MM.1S (cell line): ENCODE measurements around the gene RHOH.
"Not testable (repeated sequence)": the region's sequence is repeated elsewhere in the genome, so short reads cannot be mapped to it uniquely, and the experiment has no call there.

Experiments
- DNase-seq: peaks from one replicate; pipeline ENCODE4 v3.0.0-alpha.2; 2015
- H2AFZ ChIP-seq: fragments of 300-600 bp; sonication (generic); 2 replicates; pipeline ENCODE4 v1.6.0; 2016; ENCODE audit warnings: antibody characterized with exemption, low read length
- H3F3A ChIP-seq: fragments of 300-600 bp; sonication (generic); 2 replicates; pipeline ENCODE4 v1.6.1; 2016; ENCODE audit warnings: mild to moderate bottlenecking, antibody characterized with exemption, low read length, moderate library complexity, mixed read lengths; ENCODE audit not compliant: insufficient read depth
- H3K27ac ChIP-seq: fragments of 300-600 bp; sonication (generic); 2 replicates; pipeline ENCODE4 v1.5.1; 2016; ENCODE audit warnings: mild to moderate bottlenecking, low read length
- H3K27me3 ChIP-seq: fragments of 300-600 bp; sonication (generic); replicated peaks from 2 replicates; pipeline ENCODE4 v1.6.0; 2016; ENCODE audit warnings: low read length; ENCODE audit not compliant: insufficient read depth
- H3K36me3 ChIP-seq: fragments of 300-600 bp; sonication (generic); replicated peaks from 2 replicates; pipeline ENCODE4 v1.6.1; 2016; ENCODE audit warnings: mild to moderate bottlenecking, low read length, mixed read lengths; ENCODE audit not compliant: insufficient read depth
- H3K4me1 ChIP-seq: fragments of 300-600 bp; sonication (generic); 2 replicates; pipeline ENCODE4 v1.6.1; 2016; ENCODE audit warnings: low read length, mixed read lengths
- H3K4me2 ChIP-seq: fragments of 300-600 bp; sonication (generic); 2 replicates; pipeline ENCODE4 v1.6.0; 2016; ENCODE audit warnings: low read depth, low read length
- H3K4me3 ChIP-seq: fragments of 300-600 bp; sonication (generic); 2 replicates; pipeline ENCODE4 v1.5.1; 2016; ENCODE audit warnings: low read length, mixed read lengths
- H3K79me2 ChIP-seq: fragments of 300-600 bp; sonication (generic); 2 replicates; pipeline ENCODE4 v1.6.1; 2016; ENCODE audit warnings: mixed run types, low read length, mixed read lengths
- H3K9ac ChIP-seq: fragments of 300-600 bp; sonication (generic); 2 replicates; pipeline ENCODE4 v1.6.1; 2016; ENCODE audit warnings: low read length, mixed read lengths
- H3K9me2 ChIP-seq: fragments of 300-600 bp; sonication (generic); replicated peaks from 2 replicates; pipeline ENCODE4 v1.6.1; 2016; ENCODE audit warnings: mild to moderate bottlenecking, low read length, mixed read lengths; ENCODE audit not compliant: insufficient read depth
- H3K9me3 ChIP-seq: fragments of 300-600 bp; sonication (generic); replicated peaks from 2 replicates; pipeline ENCODE4 v1.6.1; 2016; ENCODE audit warnings: mild to moderate bottlenecking, low read length, mixed read lengths; ENCODE audit not compliant: insufficient read depth
- H4K20me1 ChIP-seq: fragments of 300-600 bp; sonication (generic); 2 replicates; pipeline ENCODE4 v1.6.1; 2016; ENCODE audit warnings: mild to moderate bottlenecking, low read length, moderate library complexity, mixed read lengths; ENCODE audit not compliant: insufficient read depth
- EZH2 ChIP-seq: fragments of 300-600 bp; sonication (generic); optimal IDR thresholded peaks from 2 replicates; pipeline ENCODE3; 2017; ENCODE audit warnings: low read depth, mild to moderate bottlenecking, antibody characterized with exemption, low read length, mixed read lengths
- EZH2phosphoT487 ChIP-seq: fragments of 300-600 bp; sonication (generic); IDR thresholded peaks from 2 replicates; pipeline ENCODE4 v1.6.1; 2018; ENCODE audit warnings: antibody characterized with exemption, low read length
- TF ChIP-seq, protein P1 (sequence below): fragments of 300-600 bp; sonication (generic); IDR thresholded peaks from 2 replicates; pipeline ENCODE4 v1.5.1; 2016; ENCODE audit warnings: antibody characterized with exemption, low read length, mixed read lengths

Gene RHOH

DNA sequence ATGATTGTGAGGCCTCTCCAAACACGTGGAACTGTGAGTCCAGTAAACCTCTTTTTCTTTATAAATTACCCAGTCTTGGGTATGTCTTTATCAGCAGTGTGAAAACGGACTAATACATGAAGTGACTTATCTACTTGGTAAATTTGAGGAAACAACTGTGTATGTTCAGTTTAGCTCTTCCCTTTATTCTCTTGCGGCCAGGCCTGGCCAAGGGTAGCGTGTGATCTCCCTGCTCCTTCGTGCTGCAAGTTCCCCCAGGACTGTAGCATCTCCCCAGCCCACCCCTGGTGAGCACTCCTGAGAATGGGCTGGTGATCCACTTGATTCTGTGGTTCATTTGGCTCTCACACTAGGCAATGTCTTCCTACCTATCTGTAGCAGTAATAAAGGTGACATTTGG lies 85.1 kb downstream of the RHOH start:
- H3K9me2 ChIP-seq = no peaks in the 10 kb centered on the region
- no peak overlapping the region for H3K4me3 ChIP-seq
- no peaks in the 10 kb centered on the region for H3K79me2 ChIP-seq
- TF ChIP-seq, protein P1, sequence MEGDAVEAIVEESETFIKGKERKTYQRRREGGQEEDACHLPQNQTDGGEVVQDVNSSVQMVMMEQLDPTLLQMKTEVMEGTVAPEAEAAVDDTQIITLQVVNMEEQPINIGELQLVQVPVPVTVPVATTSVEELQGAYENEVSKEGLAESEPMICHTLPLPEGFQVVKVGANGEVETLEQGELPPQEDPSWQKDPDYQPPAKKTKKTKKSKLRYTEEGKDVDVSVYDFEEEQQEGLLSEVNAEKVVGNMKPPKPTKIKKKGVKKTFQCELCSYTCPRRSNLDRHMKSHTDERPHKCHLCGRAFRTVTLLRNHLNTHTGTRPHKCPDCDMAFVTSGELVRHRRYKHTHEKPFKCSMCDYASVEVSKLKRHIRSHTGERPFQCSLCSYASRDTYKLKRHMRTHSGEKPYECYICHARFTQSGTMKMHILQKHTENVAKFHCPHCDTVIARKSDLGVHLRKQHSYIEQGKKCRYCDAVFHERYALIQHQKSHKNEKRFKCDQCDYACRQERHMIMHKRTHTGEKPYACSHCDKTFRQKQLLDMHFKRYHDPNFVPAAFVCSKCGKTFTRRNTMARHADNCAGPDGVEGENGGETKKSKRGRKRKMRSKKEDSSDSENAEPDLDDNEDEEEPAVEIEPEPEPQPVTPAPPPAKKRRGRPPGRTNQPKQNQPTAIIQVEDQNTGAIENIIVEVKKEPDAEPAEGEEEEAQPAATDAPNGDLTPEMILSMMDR = no peak
- TF ChIP-seq EZH2 = no peak
- no peak for TF ChIP-seq EZH2phosphoT487
- H3K36me3 ChIP-seq = no peaks in the 10 kb centered on the region
- no peak overlapping the region for H3K9ac ChIP-seq
- H3K27ac ChIP-seq = no peak overlapping the region
- no peaks in the 10 kb centered on the region for H3K27me3 ChIP-seq
- H3F3A ChIP-seq = no peaks in the 10 kb centered on the region
- H4K20me1 ChIP-seq = no peaks in the 10 kb centered on the region
- H3K9me3 ChIP-seq = no peaks in the 10 kb centered on the region
- H2AFZ ChIP-seq = no peak overlapping the region
- no peak overlapping the region for H3K4me2 ChIP-seq
- no peak for DNase-seq
- no peaks in the 10 kb centered on the region for H3K4me1 ChIP-seq

DNA sequence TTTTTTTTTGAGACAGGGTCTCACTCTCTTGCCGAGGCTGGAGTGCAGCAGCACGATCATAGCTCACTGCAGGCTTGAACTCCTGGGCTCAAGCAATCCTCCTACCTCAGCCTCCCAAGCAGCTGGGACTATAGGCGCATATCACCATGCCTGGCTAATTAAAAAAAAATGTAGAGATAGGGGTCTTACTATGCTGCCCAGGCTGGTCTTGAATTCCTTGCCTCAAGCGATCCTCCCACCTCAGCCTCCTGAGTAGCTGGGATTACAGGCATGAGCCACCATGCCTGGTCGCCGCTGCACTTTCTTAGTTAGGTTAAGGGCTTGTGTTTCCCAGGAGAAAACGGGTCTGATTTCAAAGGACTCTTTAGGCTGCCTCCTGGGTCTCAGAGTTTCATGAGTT lies 86.0 kb downstream of the RHOH start:
- not testable (repeated sequence) for H3F3A ChIP-seq, H3K4me3 ChIP-seq, H3K4me1 ChIP-seq, DNase-seq, H2AFZ ChIP-seq, H3K4me2 ChIP-seq, H3K36me3 ChIP-seq, H3K9ac ChIP-seq, H3K27ac ChIP-seq, H3K79me2 ChIP-seq, H3K27me3 ChIP-seq, H3K9me3 ChIP-seq, H3K9me2 ChIP-seq, H4K20me1 ChIP-seq

DNA sequence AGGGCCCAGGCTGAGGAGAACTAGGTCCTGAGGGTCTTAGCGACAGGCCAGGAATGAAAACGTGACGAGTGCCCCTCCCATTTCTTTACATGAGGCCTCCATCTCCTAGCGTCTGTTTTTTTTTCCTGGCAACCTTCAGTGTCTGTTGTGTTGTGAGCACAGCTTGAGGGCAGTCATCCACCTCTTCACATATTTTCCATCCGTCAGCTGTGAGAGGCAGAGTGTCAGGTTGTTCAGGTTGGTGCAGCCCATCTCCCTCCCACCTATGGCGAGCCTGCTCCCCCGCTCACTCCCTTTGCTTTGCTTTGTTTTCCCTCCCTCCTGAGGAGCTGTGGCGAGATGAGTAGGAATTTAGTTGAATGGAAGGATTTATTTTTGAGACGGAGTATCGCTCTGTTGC lies 86.6 kb downstream of the RHOH start:
- TF ChIP-seq EZH2 = no peak
- TF ChIP-seq, protein P1 = no peak
- Histone ChIP-seq H3K4me1 (no peaks in the 10 kb centered on the region), H3K9ac (no peak overlapping the region), H3K79me2 (no peaks in the 10 kb centered on the region), H2AFZ (no peak overlapping the region), H4K20me1 (no peaks in the 10 kb centered on the region), H3K9me2 (no peaks in the 10 kb centered on the region), H3K36me3 (no peaks in the 10 kb centered on the region), H3K4me2 (no peak overlapping the region), H3K9me3 (no peaks in the 10 kb centered on the region), H3F3A (no peaks in the 10 kb centered on the region), H3K4me3 (no peak overlapping the region), H3K27me3 (no peaks in the 10 kb centered on the region), H3K27ac (no peak overlapping the region)
- DNase-seq = no peak

DNA sequence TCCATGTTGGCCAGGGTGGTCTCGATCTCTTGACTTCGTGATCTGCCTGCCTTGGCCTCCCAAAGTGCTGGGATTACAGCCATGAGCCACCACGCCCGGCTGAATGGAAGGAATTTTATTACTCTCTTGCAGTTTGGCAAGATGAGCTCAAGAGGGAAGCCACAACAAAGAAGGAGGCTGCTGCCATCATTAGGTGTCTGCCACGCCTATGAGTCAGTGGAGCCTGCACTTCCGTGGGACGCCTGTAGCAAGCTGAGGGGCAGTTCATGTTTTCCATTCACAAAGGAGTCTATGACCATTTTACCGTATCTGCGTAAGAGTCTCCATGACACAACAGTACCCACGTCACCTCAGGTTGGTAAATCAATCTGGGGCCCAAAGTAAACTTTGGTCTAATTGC lies 87.1 kb downstream of the RHOH start:
- Histone ChIP-seq H3K9ac (no peak overlapping the region), H3K4me2 (no peak overlapping the region), H3K9me2 (no peaks in the 10 kb centered on the region)

More for the DNA sequence above, 87.1 kb downstream of the RHOH start:
- H4K20me1 ChIP-seq = no peaks in the 10 kb centered on the region
- no peaks in the 10 kb centered on the region for H3K9me3 ChIP-seq
- H3F3A ChIP-seq = no peaks in the 10 kb centered on the region
- H3K27me3 ChIP-seq = no peaks in the 10 kb centered on the region
- DNase-seq = no peak
- H3K27ac ChIP-seq = no peak overlapping the region
- H3K4me1 ChIP-seq = no peaks in the 10 kb centered on the region
- H3K79me2 ChIP-seq = no peaks in the 10 kb centered on the region
- H3K36me3 ChIP-seq = no peaks in the 10 kb centered on the region
- H3K4me3 ChIP-seq = no peak overlapping the region
- H2AFZ ChIP-seq = no peak overlapping the region
- TF ChIP-seq EZH2phosphoT487 (no peak), EZH2 (no peak)
- TF ChIP-seq, protein P1 = no peak
